Measurements from ENCODE around the gene ANKRD23. TPM values are rescaled to one million over a fixed set of nuclear protein-coding genes. Genes with fewer than 3 reads are reported as not detected.

ANKRD23 gene
- total and polyA plus RNA-seq, 2 of the 13 experiments (the other 11 are each of a cell fraction or from before 2014, with no cell fraction given), result 1.5 to 1.6 TPM

DNA sequence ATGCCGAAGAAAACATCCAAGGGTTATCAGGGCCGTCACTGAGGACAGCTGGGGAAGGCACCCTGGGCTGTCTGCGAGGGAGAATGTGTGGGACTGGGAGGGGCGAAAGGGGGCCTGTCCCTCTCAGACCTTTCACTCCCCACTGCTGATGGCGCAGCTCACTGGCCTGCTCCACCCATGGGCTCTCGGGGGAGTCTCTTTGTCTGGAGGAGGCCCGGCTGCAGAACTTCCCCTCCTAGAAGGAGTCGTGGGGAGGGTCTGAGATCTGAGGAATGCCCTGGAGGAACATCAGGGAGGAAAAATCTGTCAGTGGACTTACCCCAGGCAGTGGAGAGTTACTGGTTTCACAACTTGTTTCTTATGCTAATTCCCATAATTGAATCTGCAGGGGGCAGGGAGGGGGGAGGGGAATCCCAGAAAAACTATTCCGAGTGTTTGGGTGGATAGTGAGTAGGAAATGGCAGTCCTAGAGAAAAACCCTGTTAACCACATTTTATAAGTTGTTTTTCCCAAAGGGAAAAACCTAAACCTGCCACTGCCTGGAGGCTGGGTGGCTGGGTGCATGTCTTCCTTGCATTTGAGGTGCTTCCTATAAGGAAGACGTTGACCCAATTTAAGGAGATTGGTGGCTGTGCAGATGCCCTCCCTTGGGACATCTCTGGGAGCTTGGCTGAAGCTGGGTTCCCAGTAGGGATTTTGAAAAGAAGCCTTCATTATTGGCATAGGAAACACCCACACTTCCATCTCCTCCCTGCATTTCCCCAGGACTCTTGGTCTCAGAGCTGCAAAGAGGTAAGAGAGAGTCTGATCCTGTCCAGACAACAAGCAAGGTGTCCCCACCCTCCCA is 37.8 kb upstream of the ANKRD23 start:
- Histone ChIP-seq H3K79me2 (ENCODE audit: insufficient read depth, low read length) (no peaks in the 10 kb centered on the region), H2AFZ (ENCODE audit: low read length) (no peak overlapping the region), H3K9ac (ENCODE audit: insufficient read depth, low read depth, low read length) (no peak overlapping the region), H3K4me1 (ENCODE audit: insufficient read depth, low read length) (no peaks in the 10 kb centered on the region), H3K27me3 (ENCODE audit: control insufficient read depth in 1 of 2, insufficient read depth in 2 of 2, low read length in 2 of 2) (peaks cover 42 to 96% of the 10 kb centered on the region in 2 experiments), H3K27ac (ENCODE audit: extremely low read length, insufficient read depth, low read length) (no peak overlapping the region), H3K9me3 (ENCODE audit: low read length) (no peaks in the 10 kb centered on the region), H4K20me1 (ENCODE audit: insufficient read depth, low read length) (no peaks in the 10 kb centered on the region; the same call in 1 of the 2 replicates), H3K4me3 (replicated peaks in 1 of 3; ENCODE audit: insufficient read depth in 1 of 3, low read depth in 2 of 3, low read length in 3 of 3) (no peak overlapping the region), H3K36me3 (replicated peaks in 1 of 2; ENCODE audit: control insufficient read depth in 1 of 2, insufficient read depth in 2 of 2, low read length in 2 of 2) (no peaks in the 10 kb centered on the region), H3K4me2 (ENCODE audit: low read depth, low read length) (no peak overlapping the region)
- in situ Hi-C loops (cut with HindIII; ENCODE audit: extremely low pct_ligation_motif_present, low pct_unique_long_range_greater_than_20kb), result no loop called here
- intact Hi-C loops (cut with micrococcal nuclease; ENCODE audit: unreplicated experiment), result no loop called here
- ChIA-PET POLR2A (no interaction called here), CTCF (ENCODE audit: low intra/inter-chr PET ratio, low total read pairs) (no interaction called here)
- FAIRE-seq (no peak), DNase-seq (ENCODE audit: low spot score) (no peak), ATAC-seq (no peak)
- TF ChIP-seq HOXA9 (CRISPR knock-in tag; IDR thresholded peaks at IDR 0.05; ENCODE audit: borderline replicate concordance) (no peak), ZFP90 (CRISPR knock-in tag; IDR thresholded peaks at IDR 0.05; ENCODE audit: borderline replicate concordance) (no peak), TOPORS (CRISPR knock-in tag; IDR thresholded peaks at IDR 0.05) (no peak)
- 25% methylated on average over 10 of the region's 10 CpGs for WGBS (ENCODE audit: low lambda C conversion rate)
- no TSS peak for BruUV-seq (replicated peaks)

DNA sequence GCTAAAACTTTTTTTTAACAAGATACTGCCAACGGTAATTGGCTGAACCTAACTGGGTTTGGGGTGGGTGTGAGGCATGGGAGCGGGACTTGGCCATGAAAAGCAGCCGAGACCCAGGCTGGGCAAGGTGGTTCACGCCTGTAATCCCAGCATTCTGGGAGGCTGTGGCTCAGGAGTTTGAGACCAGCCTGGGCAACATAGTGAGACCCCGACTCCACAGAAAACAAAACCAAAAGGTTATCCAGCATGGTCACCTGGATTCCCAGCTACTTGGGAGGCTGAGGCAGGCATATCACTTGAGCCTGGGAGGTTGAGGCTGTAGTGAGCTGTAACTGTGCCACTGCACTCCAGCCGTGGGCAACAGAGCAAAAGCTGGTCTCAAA is 37.1 kb upstream of the ANKRD23 start:
- H3K4me2 ChIP-seq (ENCODE audit: low read depth, low read length), result no peak overlapping the region
- in situ Hi-C loops (cut with HindIII; ENCODE audit: extremely low pct_ligation_motif_present, low pct_unique_long_range_greater_than_20kb) (no loop called here), intact Hi-C loops (cut with micrococcal nuclease; ENCODE audit: unreplicated experiment) (no loop called here)
- no peaks in the 10 kb centered on the region; the same call in 1 of the 2 replicates for H4K20me1 ChIP-seq (ENCODE audit: insufficient read depth, low read length)
- ATAC-seq, result no peak
- no peaks in the 10 kb centered on the region for H3K9me3 ChIP-seq (ENCODE audit: low read length)
- ChIA-PET POLR2A (interaction anchor here (1.2 kb wide), 1 partner anchor 23 kb away, joined by 4 read pairs; the partner anchor contains the start of gene ANKRD39), CTCF (ENCODE audit: low intra/inter-chr PET ratio, low total read pairs) (no interaction called here)
- no peaks in the 10 kb centered on the region for H3K4me1 ChIP-seq (ENCODE audit: insufficient read depth, low read length)
- no peaks in the 10 kb centered on the region for H3K79me2 ChIP-seq (ENCODE audit: insufficient read depth, low read length)
- no peak overlapping the region for H2AFZ ChIP-seq (ENCODE audit: low read length)
- no peak overlapping the region for H3K27ac ChIP-seq (ENCODE audit: extremely low read length, insufficient read depth, low read length)
- H3K36me3 ChIP-seq (replicated peaks in 1 of 2; ENCODE audit: control insufficient read depth in 1 of 2, insufficient read depth in 2 of 2, low read length in 2 of 2), result no peaks in the 10 kb centered on the region
- no peak for FAIRE-seq
- no peak for DNase-seq (ENCODE audit: low spot score)
- BruUV-seq (replicated peaks), result no TSS peak
- WGBS (ENCODE audit: low lambda C conversion rate), result 39% methylated on average over 6 of the region's 6 CpGs
- H3K4me3 ChIP-seq (replicated peaks in 1 of 3; ENCODE audit: insufficient read depth in 1 of 3, low read depth in 2 of 3, low read length in 3 of 3), result no peak overlapping the region
- peaks cover 45 to 96% of the 10 kb centered on the region in 2 experiments for H3K27me3 ChIP-seq (ENCODE audit: control insufficient read depth in 1 of 2, insufficient read depth in 2 of 2, low read length in 2 of 2)
- no peak overlapping the region for H3K9ac ChIP-seq (ENCODE audit: insufficient read depth, low read depth, low read length)
- TF ChIP-seq PHF21A (CRISPR knock-in tag; IDR thresholded peaks at IDR 0.05) (no peak), ZC3H4 (CRISPR knock-in tag; IDR thresholded peaks at IDR 0.05; ENCODE audit: borderline replicate concordance) (no peak), ZNF761 (CRISPR knock-in tag; conservative IDR thresholded peaks at IDR 0.05) (no peak), ZNF207 (IDR thresholded peaks at IDR 0.05; ENCODE audit: borderline replicate concordance) (no peak), HOXA9 (CRISPR knock-in tag; IDR thresholded peaks at IDR 0.05; ENCODE audit: borderline replicate concordance) (no peak), PHB2 (IDR thresholded peaks at IDR 0.05; ENCODE audit: partially characterized antibody) (no peak), HNRNPL (IDR thresholded peaks at IDR 0.05; ENCODE audit: low read depth, low read length) (no peak), SOX13 (IDR thresholded peaks at IDR 0.05) (no peak), SOX13 (CRISPR knock-in tag; conservative IDR thresholded peaks at IDR 0.05 in 1 of 2, IDR thresholded peaks at IDR 0.05 in 1 of 2) (no peak), BORCS8-MEF2B (CRISPR knock-in tag; IDR thresholded peaks at IDR 0.05) (no peak)
- TF ChIP-seq, protein P1, sequence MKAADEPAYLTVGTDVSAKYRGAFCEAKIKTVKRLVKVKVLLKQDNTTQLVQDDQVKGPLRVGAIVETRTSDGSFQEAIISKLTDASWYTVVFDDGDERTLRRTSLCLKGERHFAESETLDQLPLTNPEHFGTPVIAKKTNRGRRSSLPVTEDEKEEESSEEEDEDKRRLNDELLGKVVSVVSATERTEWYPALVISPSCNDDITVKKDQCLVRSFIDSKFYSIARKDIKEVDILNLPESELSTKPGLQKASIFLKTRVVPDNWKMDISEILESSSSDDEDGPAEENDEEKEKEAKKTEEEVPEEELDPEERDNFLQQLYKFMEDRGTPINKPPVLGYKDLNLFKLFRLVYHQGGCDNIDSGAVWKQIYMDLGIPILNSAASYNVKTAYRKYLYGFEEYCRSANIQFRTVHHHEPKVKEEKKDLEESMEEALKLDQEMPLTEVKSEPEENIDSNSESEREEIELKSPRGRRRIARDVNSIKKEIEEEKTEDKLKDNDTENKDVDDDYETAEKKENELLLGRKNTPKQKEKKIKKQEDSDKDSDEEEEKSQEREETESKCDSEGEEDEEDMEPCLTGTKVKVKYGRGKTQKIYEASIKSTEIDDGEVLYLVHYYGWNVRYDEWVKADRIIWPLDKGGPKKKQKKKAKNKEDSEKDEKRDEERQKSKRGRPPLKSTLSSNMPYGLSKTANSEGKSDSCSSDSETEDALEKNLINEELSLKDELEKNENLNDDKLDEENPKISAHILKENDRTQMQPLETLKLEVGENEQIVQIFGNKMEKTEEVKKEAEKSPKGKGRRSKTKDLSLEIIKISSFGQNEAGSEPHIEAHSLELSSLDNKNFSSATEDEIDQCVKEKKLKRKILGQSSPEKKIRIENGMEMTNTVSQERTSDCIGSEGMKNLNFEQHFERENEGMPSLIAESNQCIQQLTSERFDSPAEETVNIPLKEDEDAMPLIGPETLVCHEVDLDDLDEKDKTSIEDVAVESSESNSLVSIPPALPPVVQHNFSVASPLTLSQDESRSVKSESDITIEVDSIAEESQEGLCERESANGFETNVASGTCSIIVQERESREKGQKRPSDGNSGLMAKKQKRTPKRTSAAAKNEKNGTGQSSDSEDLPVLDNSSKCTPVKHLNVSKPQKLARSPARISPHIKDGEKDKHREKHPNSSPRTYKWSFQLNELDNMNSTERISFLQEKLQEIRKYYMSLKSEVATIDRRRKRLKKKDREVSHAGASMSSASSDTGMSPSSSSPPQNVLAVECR (CRISPR knock-in tag; IDR thresholded peaks at IDR 0.05; ENCODE audit: borderline replicate concordance), result no peak

Data from HepG2 (cell line).